Measurements from ENCODE around the gene ACSBG1.
A peak's percentile ranks its signal among the peaks of the same experiment; 100 is the strongest.

Gene ACSBG1, protein sequence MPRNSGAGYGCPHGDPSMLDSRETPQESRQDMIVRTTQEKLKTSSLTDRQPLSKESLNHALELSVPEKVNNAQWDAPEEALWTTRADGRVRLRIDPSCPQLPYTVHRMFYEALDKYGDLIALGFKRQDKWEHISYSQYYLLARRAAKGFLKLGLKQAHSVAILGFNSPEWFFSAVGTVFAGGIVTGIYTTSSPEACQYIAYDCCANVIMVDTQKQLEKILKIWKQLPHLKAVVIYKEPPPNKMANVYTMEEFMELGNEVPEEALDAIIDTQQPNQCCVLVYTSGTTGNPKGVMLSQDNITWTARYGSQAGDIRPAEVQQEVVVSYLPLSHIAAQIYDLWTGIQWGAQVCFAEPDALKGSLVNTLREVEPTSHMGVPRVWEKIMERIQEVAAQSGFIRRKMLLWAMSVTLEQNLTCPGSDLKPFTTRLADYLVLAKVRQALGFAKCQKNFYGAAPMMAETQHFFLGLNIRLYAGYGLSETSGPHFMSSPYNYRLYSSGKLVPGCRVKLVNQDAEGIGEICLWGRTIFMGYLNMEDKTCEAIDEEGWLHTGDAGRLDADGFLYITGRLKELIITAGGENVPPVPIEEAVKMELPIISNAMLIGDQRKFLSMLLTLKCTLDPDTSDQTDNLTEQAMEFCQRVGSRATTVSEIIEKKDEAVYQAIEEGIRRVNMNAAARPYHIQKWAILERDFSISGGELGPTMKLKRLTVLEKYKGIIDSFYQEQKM

DNA sequence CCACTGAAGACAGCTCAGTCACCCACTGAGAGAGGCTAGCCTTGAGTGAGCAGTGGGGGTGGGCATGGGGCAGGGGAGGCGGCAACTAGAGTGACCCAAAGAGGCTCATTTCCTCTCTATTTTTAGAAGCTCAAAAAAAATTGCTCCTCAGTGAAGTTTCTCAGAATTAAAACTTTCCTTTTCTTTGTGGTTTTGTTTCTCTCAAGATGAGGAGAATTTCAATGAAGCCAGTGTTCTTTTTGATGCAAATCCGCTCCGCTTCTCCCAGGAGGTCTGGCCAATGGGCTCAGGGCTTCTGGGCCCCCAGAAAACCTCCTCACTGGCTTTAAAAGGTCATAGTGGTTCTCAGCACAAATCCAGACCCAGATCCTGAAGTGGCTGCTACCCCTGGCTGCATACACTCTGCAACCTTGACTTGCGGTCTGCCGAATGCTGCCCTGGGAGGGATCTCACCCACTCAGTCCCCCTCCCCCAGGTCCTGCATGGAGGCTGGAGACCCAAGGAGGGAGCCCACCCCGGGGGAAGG, at the start of gene ACSBG1:
TSS of gene ACSBG1 (minus strand) at position 51 of the 526 bp plus-strand sequence. CDS start 64 bp downstream, outside the sequence.
- DNase-seq (ENCODE audit: low read depth in 1 of 2, low spot score in 1 of 2), result no peak

DNA sequence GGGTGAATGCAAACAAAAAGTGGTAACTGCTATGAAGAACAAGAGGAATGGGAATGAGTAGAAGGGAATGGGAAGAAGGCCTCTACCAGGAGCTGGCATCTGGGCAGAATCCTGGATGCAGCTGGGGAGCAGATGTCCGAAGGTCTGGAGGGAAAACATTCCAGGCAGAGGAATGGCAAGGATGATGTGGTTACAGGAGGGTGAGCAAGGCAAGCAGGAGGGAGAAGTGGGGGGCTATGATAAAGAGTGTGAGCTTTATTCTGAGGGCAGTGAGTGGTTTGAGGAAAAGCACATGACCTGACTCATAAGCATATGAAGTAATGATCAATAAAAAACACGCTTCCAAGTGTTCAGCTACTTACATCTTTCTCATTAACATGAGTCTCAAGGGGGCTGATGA, 48.0 kb upstream of the ACSBG1 start:
- DNase-seq (ENCODE audit: low read depth in 1 of 2, low spot score in 1 of 2), result no peak

DNA sequence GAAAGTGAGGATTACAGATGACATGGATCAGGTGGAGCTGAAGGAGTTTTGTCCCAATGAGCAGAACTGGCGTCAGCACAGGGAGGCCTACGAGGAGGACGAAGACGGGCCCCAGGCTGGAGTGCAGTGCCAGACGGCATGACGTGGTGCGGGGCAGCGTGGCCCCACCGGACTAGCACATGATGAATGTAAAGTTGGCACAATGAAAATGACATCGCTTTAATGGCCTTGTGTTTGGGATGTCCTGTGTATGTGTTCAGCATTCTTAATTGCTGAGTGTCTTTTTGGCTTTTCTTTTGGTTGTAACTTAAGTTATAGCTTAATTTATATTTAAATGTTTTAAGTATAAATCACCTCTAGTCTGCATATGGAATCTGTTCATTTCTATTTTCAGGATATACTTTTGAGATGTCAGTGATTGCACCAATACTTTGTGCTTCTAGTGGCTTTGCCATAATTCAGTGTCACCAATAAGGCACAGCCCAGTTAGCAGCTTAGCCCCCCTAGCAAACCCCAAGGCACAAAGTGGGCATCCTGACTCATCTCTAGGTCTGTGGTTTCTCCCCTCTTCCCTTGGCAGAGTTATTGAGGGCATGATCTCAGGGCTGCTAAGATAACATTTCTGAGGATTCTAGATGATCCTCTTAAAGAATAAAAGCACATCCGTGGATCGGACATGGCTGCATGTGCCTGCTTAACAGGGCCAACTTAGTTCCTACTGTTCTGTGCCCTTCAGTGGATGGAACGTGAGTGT, 46.1 kb upstream of the ACSBG1 start:
- DNase-seq (ENCODE audit: low read depth in 1 of 2, low spot score in 1 of 2), result no peak

DNA sequence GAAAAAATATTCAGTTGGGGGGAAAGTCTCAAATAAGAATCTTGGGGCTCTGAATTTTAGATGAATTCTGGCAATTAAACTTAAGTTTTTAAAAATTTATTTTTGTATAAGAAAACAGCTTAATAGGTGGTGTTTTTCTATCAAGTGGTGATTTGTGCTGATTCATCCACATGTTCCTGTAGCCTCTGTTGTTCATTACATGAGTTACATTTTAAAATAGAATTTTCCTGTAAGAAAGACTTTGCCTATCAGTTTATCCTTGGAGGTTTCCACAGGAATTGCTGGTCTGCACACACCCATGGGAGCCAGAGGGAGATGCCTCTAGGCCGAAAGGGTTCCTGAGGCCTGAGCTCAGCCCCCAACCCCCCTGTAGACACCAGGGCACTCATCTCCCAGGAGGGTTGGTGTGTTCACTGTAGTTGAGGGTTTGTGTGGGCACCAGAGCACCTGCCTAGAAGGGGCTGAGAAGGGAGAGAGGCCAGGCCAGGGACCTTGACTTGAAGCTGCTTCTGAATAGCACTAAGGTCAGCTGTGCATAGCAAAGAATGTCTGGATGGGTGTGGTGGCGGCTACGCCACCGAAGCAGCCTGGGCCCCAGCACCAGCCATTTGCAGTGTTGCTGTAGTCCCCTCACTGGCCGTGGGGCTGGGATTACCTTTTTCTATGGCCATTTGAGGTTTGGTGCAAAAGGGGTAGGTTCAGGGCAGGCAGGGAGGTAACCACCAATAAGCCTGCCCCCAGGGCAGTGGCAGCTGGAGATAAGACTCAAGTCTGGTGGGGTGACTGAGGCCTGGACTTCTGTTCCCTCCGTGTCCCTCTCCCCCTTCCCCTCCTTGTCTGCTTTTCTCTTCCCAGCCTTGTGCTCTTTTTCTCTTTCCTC, 41.9 kb upstream of the ACSBG1 start:
- DNase-seq (ENCODE audit: low read depth in 1 of 2, low spot score in 1 of 2), result no peak

DNA sequence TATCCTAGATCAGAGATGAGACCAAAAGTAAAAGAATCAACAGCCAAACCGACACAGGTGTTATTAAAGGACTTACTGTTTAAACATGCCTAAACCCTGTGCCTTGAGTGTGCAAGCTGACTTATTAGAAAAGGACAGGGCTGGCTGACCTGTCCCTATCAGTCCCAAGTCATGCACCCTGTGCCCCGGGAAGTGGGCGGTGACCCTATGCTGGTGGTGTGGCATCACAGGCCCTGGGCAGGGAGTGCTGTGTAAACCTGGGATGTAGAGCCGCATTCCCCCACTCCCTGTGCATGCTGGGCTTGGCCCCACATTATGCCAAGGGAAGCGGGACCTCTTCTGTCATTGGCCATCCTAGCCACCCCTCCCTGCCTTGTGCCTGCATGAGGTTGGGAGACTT, 40.6 kb upstream of the ACSBG1 start:
- no peak for DNase-seq (ENCODE audit: low read depth in 1 of 2, low spot score in 1 of 2)

DNA sequence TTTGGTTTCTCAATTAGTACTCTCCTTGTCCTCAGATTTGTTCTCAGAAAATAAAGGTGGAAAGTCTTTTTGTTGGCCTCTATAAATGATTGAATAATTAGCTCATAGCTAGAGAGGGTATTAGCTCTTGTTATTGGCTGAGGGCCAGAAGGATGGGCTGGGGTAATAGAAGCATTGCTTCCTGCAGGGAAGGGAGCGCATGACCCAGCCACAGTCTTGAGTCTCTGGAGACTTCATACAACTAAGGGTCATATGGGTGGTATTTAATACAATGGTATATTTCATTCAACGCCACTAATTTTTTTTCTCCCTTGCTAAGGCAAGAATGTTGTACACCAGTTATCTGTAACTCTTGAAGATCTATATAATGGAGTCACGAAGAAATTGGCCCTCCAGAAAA, 38.4 kb upstream of the ACSBG1 start:
- no peak for DNase-seq (ENCODE audit: low read depth in 1 of 2, low spot score in 1 of 2)

DNA sequence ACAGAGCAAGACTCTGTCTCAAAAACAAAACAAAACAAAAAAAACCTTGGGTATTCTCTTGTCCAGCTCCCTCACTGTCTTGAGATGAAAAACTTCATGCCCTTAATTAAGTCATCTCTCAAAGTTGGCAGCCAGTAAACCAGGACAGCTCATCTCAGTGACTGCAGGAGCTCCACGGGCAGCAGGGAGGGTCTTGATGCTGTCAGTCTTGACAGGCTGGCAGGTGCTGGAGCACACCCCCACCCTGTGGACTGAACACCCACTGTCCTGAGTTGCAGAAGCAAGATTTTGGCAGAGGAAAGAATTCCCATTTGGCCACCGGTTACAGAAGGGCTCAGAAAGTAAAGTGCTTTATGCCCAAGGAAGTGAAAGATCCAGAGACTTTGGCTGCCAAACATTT, 38.0 kb upstream of the ACSBG1 start:
- DNase-seq (ENCODE audit: low read depth in 1 of 2, low spot score in 1 of 2), result no peak

DNA sequence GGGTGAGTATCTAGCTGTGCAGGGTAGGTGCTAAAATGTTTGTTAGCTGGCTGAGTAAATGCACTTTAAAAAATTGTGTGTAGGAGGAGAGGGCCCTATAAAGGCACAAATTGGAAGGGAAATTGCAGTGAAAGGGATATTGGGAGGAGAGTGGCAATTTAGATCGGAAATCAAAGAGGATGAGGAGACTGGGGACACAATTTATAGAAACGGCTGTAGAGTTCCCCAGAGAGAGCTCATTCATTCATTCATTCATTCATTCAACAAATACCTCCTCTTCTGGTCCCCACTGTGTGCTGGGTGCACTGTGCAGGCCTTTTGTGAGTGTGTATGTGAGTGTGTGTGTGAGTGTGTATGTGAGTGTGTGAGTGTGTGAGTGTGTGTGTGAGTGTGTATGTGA, 32.4 kb upstream of the ACSBG1 start:
- DNase-seq (ENCODE audit: low read depth in 1 of 2, low spot score in 1 of 2), result no peak

DNA sequence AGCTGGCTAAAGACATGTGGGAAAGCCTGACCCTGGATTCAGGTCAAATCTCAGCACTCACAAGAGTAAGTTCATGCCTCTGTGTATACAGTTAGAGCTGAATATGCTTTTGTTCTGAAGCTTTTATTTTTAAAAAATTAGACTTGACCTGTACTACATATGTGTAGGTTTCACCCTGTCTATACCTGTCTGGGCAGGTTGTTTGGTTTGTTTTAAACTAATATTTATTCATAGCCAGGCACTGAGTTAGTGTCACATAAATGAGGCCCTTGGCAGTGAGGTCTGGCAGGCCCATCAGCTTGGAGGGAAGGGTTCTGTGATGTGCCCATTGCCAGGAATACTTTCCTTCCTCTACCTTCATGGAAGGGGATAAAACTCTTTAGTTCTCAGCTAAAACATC, 31.9 kb upstream of the ACSBG1 start:
- no peak for DNase-seq (ENCODE audit: low read depth in 1 of 2, low spot score in 1 of 2)

DNA sequence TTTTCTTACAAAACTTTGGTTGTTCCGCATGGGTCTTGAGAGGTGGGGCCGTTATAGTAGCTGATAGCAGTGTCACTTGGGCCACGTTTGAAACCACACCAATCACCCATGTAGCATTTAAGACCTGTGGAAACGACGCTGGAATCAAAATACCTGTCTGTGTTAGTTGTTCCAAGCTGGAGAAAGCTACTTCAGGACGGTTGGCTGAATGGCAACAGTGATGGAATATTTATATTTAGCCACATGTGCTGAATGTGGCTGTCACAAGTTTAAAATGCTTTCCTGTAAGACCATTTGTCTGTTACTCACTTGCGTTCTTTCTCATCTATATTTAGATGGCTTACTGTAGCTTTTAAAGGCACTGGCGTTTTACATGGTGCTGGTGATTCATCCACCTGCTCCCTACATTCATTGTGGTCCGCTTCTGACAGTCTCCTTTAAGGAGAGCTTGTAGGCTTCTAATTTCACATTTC, 31.4 kb upstream of the ACSBG1 start:
- DNase-seq (ENCODE audit: low read depth in 1 of 2, low spot score in 1 of 2), result no peak

DNA sequence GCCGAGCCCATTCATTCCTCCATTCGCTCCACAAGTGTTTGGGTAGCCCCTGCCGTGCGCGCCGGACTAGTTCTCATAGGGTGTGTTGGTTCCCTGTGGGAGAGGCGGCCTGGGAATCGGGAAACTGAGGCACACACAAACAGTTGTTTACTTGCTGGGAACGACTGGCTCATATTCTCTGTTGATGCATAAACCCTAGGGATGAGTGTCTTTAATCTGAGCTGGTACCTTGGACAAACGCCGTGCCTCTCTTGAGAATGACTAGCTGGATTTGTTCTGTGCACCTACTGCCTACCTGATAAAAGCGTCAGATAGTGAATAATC, 30.7 kb upstream of the ACSBG1 start:
- DNase-seq (ENCODE audit: low read depth in 1 of 2, low spot score in 1 of 2), result no peak

DNA sequence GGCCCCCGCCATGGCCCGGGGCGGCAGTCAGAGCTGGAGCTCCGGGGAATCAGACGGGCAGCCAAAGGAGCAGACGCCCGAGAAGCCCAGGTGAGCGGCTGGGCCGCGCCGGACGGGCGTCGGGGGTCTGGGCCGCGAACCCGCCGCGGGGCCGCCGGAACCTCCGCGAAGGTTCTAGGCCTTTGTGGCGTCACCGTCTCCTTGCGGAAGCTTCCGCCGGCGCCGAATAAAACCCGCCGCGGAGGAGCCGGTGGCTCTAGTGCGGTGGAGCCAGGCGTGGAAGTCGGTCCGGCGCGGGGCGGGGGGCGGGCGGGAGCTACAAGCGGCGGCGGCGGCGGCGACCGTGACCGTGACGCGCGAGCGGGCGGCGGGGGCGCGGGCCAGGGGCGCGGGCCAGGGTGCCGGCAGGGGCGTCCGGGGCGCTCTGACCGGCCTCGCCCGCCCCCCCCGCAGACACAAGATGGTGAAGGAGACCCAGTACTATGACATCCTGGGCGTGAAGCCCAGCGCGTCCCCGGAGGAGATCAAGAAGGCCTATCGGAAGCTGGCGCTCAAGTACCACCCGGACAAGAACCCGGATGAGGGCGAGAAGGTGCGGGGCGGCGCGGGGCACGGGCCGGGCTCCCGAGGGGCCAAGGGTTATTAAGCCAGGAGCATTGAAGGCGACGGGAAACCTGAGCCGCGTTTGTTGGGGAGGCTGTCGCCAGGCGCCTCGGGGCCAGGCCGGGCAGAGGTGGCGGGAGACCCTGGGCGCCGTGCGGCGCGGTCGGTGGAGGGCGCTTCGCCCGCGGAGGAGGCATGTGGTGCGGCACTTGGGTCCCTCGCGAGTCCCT, 30.2 kb upstream of the ACSBG1 start, which contains the start of gene DNAJA4:
TSS of gene DNAJA4 (plus strand) at position 259 of the 833 bp plus-strand sequence. CDS start at position 461, 202 bp downstream.
- peak; percentile 32 to 41 for DNase-seq (ENCODE audit: low read depth in 1 of 2, low spot score in 1 of 2)

DNA sequence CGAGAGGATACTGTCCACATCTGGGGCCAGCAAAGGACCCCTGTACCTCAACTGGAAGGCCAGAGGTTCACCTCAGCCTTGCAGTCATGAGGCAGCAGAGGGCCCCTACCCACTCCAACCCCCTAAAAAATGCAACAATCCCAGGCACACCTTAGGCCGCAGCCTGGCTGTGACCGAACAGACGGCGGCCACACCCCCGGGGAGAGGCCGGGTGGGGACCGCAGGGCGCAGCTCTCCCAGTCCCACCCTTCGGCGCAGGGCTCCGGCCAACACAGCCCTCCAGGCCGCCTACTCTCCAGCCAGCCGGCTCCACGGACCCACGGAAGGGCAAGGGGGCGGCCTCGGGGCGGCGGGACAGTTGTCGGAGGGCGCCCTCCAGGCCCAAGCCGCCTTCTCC, 29.5 kb upstream of the ACSBG1 start:
- DNase-seq (ENCODE audit: low read depth in 1 of 2, low spot score in 1 of 2), result no peak

DNA sequence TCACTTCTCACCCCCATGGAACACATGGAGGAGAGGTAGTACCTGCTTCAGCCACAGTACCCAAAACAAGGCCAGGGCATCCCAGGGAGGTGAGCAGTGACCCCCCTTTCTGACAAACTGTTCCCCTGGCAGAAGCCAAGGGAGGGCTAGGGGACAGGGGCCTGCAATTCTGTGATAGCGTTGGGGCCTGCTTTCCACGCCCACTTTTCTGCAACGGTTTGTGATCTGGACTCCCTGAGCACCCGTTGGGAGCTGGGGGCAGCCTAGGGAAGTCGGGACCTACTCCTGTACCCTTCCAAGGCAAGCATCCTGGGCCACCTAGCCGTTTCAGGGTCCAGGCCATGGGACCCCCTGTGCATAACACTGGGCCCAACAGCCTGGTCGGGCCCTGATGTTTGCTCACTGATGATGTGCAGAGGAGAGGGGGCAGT, 29.0 kb upstream of the ACSBG1 start:
- no peak for DNase-seq (ENCODE audit: low read depth in 1 of 2, low spot score in 1 of 2)

DNA sequence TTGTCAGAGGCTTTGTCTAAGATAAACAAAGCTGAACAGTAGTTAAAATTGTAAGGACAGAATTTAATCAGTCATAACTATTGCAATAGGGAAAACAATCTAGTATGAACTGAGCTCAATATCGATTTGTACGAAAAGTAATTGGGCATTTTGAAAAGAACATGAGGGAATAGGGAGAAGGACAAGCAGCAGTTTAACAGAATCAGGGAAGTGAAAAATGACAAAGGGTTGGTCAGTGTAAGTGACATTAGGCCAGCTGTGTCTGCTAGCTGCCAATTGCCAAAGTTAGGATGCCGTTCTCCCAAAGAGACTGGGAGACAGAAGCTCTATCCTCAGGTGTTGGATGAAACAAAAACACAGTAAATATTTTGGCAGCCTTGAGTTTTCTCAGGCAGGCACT, 26.7 kb upstream of the ACSBG1 start:
- no peak for DNase-seq (ENCODE audit: low read depth in 1 of 2, low spot score in 1 of 2)

DNA sequence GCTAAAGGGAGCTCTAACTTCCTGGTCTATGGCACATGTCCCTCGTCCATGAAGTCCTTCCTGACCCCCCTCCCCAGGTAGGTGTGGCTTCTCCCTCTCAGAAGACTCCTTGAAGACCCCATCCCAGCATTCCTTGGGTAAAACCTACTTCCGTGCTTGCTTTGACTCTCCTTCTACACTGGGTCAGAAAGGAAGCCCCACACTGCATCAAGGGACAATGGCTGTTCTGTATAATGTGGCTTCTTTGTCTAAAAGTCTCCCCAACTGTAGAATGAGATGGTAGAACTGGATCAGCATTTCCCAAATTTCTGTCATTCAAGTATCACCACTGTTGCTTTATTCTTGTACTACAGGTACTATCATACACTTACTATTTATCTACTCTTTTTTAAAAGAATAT, 26.1 kb upstream of the ACSBG1 start:
- DNase-seq (ENCODE audit: low read depth in 1 of 2, low spot score in 1 of 2), result no peak

DNA sequence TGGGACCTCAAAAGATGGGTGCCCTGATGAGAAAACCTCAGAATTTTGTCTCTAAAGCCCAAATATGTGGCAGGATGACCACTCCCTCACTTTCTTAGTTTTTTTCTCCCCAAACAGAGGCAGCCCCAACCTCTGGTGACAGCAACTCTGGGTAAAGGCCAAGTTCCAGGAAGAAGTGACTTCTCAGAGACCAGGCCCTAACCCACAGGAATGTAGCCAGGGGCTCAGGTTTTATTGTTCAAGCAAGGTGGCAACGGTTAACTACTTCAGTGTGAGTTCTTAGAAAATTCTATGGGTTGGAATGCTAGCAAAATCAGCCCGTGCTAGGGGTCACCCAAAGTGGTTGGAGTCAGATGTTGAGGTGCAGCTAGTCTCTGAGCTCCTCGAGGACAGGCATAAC, 24.9 kb upstream of the ACSBG1 start:
- DNase-seq (ENCODE audit: low read depth in 1 of 2, low spot score in 1 of 2), result no peak

DNA sequence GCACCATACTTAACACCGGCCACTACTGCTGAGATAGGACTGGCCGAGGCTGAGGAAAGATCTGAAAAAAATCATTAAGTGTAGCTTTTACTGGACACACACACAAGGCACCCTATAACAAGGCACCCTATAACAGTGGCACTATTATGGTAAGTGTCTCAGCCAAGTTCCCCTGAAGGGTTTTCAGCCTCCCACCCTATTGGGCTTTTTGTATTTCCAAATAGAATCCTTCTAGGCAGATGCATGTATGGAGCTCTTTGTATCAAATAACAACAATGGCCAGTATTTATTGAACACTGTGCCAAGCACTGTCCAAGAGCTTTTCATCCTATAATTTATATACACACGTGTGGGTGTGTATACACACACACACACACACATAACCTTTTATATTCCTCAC, 23.3 kb upstream of the ACSBG1 start:
- DNase-seq (ENCODE audit: low read depth in 1 of 2, low spot score in 1 of 2), result no peak

DNA sequence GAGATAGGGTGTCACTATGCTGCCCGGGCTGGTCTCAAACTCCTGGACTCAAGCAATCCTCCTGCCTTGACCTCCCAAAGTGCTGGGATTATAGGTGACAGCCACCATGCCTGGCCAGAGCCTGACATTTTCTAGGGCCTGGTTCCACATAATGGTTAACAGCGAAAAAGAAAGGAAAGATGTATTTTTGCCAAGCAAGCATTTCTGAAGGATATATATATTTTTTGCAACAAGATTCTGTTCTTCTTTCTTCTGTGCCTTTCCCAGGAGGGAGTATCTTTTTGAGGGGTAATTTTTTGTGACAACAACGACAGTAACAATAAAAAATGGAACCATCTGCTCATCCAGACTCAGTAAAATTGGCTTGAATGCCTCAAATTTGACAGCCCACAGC, 21.7 kb upstream of the ACSBG1 start:
- no peak for DNase-seq (ENCODE audit: low read depth in 1 of 2, low spot score in 1 of 2)

Data from activated CD4-positive, alpha-beta T cell treated with anti-CD3 and anti-CD28 coated beads, Interleukin-2, amount 50 U/mL, for 24 hours (primary cell).